ENCODE measurements around the gene ALLC.

DNA sequence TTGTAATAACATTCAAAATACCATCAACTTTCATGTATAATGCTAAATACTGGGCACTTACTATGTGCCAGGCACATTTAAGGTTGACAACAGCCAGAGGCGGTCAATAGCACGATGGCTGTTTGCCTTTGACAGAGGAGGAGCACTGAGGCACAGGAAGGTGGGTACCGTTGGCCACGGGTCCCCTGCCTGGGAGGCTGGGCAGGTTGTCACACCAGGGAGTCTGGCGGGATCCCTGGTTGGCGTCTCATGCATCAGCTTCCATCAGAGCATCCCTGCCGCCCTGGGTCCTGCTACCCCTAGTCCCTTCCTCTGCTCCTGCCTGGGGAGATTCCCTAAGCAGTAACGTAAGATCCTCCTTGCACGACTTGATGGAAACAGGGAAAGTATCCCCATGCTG lies 19.4 kb downstream of the ALLC start:
- no peak for TF ChIP-seq EP300 (IDR thresholded peaks at IDR 0.05; ENCODE audit: borderline replicate concordance)
- TF ChIP-seq CEBPB (IDR thresholded peaks at IDR 0.05) = no peak
- TF ChIP-seq ZBTB7A (IDR thresholded peaks at IDR 0.05; ENCODE audit: low read depth) = no peak
- no peak for TF ChIP-seq RAD21 (IDR thresholded peaks at IDR 0.05; ENCODE audit: low read depth)
- no peak for TF ChIP-seq NFIC (IDR thresholded peaks at IDR 0.05)
- TF ChIP-seq, protein P1, sequence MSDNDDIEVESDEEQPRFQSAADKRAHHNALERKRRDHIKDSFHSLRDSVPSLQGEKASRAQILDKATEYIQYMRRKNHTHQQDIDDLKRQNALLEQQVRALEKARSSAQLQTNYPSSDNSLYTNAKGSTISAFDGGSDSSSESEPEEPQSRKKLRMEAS (IDR thresholded peaks at IDR 0.05) = no peak
- no peak for TF ChIP-seq TAF1 (IDR thresholded peaks at IDR 0.05; ENCODE audit: low read depth)
- TF ChIP-seq CREB1 (IDR thresholded peaks at IDR 0.05; ENCODE audit: low read depth) = no peak
- TF ChIP-seq YY1 (IDR thresholded peaks at IDR 0.05; ENCODE audit: low read depth) = no peak
- no peak for TF ChIP-seq EGR1 (IDR thresholded peaks at IDR 0.05)
- no peak for TF ChIP-seq TCF12 (IDR thresholded peaks at IDR 0.05; ENCODE audit: low read depth)

Measured in Ishikawa (cell line).